GF-D8 (cell line): Measurements from ENCODE around the gene GJA1.
"Not testable (repeated sequence)": the region's sequence is repeated elsewhere in the genome, so short reads cannot be mapped to it uniquely, and the experiment has no call there.

ENCODE experiments used
- DNase-seq: peaks from one replicate; lab custom pipeline; 2025; lab: John Stamatoyannopoulos, UW

Gene GJA1

DNA sequence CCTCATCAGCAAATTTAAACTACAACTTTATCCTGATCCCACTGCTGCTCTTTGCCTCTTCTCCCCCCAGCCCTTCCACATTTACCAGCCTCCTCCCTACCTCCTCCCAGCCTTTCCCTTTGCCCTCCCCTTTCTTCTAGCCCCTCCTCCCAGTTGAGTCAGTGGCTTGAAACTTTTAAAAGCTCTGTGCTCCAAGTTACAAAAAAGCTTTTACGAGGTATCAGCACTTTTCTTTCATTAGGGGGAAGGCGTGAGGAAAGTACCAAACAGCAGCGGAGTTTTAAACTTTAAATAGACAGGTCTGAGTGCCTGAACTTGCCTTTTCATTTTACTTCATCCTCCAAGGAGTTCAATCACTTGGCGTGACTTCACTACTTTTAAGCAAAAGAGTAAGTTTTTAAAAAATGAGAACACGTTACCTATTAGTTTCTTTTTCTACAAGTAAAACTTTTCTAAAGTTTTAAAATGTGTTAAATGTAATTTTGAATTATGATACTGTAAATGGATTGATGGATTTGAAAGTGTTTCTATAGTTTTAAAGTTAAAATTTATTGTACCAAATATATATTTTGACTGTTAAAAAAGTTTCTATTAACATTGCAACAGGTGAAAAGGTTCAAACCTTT is at the start of gene GJA1:
Gene GJA1 (plus strand): TSS at position 203 of the 626 bp plus-strand sequence. CDS start 11,202 bp downstream, outside the sequence.
- DNase-seq = no peak

DNA sequence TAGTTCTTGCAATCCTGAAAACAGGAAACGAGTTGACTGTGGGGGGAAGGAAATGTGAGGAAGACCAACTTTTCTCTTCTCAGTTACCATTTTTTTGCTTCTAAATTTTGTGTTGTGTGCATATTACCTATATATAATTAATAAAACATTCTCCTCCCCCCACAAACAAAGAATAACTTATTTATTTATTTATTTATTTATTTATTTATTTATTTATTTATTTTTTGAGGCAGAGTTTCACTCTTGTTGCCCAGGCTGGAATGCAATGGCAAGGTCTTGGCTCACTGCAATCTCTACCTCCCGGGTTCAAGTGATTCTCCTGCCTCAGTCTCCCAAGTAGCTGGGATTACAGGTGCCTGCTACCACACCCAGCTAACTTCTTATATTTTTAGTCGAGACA is 48.9 kb upstream of the GJA1 start:
- not testable (repeated sequence) for DNase-seq

DNA sequence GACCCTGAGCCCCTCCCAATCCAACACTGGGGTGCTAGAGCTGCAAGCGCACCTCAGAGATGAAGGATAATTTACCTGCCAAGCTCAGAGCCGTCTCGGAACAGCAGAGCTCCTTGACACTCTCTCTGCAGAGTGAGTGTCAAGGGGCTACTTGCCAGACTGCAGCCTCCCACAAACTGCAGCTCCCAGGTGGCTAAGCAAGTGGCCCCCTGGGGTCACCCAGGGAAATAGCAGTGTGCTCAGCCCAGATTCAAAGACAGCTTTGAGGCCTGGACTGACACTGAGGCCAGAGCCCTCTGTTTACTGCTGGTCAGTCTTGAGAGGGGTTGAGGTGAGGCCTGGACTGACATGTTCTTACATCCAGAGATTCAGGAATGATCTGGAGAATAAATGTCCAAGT is 46.0 kb upstream of the GJA1 start:
- no peak for DNase-seq

DNA sequence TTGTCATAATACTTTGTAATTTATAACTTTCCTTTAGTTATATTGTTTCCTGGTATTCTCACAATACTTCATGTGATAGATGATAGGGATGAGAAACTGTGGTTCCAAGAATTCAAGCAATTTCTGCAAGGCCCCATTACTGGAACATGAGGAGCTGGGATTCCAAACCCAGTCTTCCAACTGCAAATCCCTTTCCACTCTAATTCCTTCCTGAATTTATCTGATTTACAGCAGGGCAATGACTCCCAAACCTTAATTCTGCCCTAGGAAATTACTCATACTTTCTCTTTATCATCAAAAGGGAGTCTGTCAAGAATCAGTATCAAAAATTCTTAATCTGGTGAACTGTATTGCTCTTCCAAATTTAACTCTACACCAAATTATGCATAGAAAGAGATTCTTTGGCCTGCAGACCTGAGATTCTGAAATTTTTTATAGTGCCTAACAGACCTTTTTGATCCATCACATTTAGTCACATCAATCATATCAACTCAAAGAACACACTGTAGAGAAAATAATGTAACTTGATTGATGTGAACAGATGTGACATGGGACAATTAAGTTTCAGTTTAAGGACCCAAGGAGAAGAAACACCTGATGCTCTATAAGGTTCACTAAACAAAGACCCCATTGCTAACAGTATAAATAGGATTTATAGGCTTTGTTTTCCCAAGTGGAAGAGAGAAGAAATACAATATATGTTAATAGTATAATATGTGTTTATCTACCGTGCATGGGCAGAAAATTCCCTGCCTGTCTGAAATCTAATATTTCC is 41.5 kb upstream of the GJA1 start:
- no peak for DNase-seq

DNA sequence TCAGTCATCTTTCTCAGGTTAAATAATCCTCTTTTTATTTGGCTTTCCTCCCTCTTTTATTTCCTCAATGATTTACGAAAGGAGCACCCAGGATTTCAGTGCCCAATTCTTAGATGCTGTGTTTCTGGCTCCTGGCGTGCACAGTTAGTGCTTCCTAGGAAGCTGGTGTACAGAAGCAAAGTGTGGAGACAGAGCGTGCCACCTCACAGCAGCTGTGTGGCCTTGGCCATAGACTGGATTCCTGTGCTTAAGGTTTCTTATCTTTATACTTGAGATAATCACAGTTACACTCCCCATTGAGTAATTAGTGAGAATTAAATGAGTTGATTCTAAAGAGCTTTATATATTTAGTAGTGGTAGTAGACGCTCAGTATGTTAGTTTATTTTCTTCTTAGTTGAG is 39.7 kb upstream of the GJA1 start:
- DNase-seq = no peak

DNA sequence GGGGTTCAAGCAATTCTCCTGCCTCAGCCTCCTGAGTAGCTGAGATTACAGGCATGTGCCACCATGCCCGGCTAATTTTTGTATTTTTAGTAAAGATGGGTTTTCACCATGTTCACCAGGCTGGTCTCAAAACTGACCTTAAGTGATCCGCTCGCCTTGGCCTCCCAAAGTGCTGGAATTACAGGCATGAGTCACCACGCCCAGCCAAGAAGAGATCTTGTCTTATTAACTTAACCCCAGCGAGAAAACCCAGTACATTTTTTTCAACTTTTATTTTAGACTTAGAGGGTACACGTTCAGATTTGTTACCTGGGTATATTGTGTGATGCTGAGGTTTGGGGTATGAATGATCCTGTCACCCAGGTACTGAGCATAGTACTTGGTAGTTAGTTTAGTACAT is 38.3 kb upstream of the GJA1 start:
- DNase-seq = not testable (repeated sequence)

DNA sequence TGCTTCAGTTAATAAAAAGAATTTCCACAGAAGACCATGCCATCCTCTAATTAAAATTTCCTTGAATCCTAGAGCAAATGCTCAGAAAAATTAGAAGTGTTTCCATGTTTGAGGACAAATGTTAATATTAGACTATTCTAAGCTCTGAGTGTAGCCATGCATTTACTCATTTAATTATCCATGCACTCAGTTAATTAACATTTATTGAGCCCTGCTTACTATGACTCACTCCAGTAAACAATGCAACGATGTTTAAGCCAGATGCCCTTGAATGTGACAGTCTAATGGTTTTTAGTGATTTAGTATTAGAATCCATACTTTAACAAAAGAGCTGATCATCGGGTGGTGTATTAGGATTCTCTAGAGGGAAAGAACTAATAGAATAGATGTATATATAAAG is 37.3 kb upstream of the GJA1 start:
- DNase-seq = no peak

DNA sequence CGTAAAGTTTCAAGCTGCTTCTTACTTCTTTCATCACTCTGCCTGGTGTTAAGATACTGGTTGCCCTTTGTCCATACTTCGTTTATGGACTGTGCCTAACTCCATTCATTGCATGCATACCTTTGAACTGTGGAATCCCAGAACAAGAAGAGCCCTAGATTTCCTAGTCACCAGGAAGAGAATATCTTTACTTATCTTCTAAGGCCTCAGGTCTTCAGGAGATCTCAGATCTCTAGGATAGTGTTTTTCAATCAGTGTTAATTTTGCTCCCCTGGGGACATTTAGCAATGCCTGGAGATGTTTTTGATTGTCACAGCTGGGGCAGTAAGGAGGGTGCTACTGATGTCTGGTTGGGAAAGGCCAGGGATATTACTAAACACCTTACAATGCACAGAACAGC is 35.5 kb upstream of the GJA1 start:
- DNase-seq = no peak

DNA sequence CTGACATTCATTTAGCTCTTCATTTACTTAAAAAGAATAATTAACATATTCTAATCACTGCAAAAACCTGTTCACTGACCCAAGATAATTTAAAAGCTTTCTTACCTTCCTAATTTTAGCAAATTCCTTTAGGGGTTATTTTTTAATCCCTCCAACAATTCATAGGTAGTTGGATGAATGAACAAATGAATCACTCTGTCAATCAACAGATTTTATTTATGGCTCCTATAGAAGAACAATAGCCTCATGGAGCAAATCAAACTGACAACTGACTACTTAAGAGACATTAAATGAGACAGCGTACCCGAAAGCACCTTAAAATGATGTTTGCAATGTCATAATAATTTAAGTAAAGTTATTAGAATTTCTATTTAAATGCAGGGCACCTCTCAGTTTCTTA is 31.5 kb upstream of the GJA1 start:
- DNase-seq = no peak

DNA sequence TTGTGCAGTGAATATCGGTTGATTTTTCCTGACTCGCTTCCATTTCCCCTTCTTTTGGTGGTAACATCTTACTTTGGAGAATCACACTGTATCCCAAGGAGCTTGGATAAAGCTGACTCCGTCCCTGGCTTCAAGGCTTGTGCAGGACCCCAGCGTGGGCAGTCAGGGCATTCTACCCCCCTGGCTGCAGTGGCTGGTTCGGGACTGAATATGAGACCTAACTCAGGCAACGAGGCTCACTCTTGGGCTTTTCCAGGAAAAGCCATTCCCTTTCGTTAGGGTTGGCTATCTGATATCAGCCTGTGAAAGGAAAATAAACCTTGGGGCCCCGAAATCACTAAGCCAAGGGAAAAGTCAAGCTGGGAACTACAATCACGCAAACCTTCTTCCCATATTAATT is 30.1 kb upstream of the GJA1 start:
- no peak for DNase-seq

DNA sequence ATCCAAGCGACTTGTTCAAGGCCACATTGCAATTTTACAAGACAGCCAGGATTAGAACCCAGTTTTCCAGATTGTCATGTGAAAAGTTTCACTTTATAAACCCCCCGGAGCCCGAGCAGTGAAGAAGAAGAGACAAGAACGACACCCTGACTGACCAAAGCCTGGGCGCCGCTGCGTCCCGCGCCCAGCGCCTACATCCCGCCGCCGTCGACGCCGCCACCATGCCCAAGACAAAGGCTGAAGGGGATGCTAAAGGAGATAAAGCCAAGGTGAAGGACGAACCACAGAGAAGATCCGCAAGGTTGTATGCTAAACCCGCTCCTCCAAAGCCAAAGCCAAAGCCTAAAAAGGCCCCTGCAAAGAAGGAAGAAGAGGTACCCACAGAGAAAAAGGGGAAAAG is 27.1 kb upstream of the GJA1 start:
- DNase-seq = no peak

DNA sequence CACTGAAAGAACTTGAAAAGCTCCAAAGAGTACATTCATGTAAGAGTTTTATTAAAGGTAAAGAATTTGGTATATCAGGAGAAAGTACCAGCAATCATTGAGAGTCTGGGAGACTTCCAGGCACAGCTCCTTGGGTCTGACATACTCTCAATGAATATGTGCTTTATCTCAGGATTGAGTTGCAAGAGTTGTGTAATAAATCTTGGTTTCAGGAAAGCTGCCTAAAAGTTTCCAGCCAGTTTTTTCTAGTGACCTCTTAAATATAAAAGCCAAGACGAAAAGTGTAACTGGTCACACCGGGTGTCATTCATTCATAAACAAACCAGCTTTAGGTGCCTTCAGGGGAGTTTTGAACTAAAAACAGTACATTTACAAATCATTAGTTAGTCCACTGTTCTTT is 21.6 kb upstream of the GJA1 start:
- DNase-seq = no peak

DNA sequence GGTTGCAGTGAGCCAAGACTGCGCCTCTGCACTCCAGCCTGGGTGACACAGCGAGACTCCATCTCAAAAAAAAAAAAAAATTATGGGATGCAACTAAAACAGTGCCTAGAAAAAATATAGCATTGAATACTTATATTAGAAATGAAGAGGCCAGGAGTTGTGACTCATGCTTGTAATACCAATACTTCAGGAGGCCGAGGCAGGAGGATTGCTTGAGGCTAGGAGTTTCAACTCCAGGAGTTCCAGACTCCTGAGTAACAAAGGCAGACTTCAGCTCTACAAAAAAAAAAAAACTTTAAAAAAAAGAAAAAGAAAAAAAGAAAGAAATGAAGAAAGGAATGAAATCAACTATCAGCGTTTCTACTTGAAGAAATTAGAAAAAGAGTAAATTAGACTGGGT is 17.1 kb upstream of the GJA1 start:
- no peak for DNase-seq

DNA sequence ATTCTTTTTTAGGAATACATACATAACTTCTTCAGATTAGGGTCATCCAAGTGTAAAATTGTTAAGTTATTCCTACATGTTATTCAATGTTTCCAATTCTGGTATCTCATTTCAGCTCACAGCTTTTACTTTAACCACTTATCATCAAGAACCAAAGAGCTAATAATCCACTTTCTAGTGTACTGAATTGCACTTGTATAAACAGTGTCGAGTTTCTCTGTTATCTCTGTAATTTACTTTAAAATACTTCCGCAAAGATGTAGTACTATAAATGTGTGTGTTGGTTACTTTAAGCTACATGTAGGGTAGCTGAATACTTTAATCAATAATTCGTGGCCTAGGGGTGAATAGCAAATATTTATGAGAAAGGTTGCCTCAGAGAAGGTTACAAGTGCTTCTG is 8.8 kb upstream of the GJA1 start:
- DNase-seq = no peak

DNA sequence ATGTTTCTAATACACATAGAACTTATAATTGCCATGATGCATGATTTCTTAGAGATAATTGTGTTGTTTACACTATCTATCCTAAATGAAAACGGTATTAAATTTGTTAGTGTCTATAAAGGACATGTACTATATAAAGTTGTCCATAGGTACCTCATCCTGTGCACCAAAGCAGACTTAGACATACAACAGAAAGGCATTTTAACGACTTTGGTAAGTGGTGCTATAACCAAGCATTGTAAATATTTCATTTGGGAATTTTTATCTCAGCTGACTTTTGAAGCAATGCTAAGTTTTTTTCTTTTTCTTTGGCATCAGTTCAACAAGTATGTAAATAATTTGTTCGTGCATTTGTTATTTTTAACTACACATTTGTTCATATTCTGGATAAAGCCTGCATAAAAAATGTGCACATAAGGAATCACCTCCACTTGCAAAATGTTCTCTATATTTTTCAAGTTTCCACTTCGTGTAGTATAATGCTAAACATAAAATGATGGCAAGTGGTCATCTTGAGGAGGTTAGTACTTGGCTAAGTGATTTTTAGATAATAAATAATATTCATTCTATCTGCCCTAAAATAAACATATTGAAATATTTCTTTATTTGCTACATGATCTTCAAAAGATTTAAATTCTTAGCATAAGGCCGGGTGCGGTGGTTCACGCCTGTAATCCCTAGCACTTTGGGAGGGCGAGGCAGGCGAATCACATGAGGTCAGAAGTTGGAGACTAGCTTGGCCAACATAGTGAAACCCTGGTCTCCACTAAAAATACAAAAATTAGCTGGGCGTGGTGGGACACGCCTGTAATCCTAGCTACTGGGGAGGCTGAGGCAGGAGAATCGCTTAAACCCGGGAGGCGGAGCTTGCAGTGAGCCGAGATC is 6.3 kb upstream of the GJA1 start:
- no peak for DNase-seq

DNA sequence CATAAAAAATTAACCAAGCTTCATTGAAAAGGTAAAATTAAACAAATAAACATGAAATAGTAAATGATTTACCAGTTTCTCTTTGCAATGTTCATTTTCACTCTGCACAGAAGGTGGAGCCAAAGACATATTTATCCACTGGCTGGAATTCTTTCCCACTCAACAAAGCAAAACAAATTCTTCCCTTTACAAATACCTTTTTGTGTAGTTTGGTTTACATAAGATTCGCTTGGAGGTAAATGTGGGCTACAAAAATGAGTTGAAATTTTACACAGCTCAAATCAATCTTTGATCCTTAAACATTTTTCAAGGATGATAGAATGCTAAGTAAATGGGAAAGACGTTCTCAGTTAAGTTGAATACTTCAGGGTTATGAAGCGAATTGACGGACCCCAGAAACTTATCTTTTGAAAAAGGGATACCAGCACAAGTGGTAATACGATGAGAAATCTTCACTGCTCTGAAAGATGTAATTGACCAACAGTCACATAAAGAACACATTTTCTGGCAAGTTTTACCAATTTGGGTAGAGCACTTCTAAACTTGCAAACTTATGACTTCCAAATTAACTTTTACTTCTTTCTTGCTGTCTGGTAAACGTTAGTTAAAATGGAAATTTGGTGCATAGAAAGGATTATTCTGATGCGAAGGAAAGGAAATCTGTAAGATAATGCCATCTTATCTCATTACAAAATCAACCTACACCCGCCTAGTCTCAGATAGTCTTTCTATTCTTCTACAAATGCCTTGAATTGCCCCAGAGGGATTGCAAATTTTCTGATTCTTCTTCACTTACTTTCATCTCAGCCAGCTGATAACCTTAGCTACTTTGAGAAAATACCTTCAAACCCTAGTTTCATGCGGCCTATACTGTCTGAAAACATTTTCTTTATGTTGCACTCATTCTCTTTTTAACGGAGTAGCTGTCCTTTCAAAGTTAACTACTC is 4.7 kb upstream of the GJA1 start:
- DNase-seq = no peak

DNA sequence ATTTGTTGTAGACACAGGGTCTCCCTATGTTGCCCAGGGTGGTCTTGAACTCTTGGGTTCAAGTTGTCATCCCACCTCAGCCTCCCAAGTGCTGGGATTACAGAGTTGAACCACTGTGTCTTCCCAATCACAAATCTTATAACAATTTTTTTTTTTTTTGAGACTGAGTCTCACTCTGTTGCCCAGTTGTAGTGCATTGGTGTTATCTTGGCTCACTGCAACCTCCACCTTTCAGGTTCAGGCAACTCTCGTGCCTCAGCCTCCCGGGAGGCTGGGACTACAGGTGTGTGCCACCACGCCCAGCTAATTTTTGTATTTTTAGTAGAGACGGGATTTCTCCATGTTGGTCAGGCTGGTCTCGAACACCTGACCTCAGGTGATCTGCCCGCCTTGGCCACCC is 3.7 kb upstream of the GJA1 start:
- not testable (repeated sequence) for DNase-seq

DNA sequence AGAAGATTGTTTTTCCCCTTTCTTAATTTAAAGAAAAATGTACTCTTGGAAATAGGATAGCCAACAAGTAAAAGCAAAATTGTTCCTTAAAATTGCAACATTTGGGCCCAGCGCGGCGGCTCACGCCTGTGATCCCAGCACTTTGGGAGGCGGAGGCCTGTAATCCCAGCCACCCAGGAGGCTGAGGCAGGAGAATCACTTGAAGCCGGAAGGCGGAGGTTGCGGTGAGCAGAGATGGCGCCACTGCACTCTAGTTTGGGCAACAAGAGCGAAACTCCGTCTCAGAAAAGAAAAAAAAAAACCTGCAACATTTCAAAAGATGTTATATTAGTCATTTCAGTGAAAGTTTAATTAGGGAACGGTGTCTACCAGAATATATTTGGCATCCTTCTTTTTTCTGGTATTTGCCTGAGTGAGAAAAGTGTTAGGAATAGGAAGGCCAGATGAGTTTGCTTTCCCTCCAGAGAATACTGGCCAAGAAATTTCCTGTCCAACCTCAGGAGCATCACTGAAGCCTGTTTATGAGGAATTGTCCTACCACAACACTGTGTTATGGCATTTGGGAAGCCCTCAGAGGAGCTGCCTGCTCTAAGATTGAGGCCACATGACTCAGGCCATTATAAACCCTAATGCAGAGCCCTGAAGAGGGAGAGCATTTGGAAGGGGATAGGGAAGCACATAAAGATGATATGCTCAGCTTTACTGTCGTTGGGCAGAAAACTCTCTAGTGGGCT is 1.2 kb upstream of the GJA1 start:
- no peak for DNase-seq

DNA sequence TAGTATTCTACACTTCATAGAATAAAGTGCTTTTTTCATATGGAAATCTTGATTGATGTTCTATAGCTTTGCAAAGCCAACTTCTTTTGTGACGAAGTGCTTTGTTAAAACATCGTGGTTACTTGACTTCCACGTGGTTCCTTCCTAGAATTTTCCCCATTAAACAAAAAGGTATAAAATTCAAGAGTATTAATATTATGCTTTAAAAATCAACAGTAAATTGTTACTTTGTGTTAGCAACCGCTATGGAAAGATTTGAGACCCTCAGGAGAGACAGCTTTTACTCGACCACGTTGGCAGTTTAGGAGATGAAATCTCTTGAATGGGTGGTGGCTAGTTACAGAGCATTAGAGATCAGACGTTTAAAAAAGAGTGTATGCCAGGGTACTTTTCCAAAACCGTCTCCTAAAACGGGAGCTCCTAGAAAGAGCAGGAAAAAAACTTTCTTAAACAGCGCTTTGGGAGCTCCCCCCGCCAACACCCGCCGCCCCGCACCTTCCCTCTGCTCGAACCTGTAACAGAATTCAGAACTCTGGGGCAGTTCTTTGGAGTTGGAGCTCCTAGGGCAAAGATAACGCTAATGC is 920 bp downstream of the GJA1 start:
- DNase-seq = no peak

DNA sequence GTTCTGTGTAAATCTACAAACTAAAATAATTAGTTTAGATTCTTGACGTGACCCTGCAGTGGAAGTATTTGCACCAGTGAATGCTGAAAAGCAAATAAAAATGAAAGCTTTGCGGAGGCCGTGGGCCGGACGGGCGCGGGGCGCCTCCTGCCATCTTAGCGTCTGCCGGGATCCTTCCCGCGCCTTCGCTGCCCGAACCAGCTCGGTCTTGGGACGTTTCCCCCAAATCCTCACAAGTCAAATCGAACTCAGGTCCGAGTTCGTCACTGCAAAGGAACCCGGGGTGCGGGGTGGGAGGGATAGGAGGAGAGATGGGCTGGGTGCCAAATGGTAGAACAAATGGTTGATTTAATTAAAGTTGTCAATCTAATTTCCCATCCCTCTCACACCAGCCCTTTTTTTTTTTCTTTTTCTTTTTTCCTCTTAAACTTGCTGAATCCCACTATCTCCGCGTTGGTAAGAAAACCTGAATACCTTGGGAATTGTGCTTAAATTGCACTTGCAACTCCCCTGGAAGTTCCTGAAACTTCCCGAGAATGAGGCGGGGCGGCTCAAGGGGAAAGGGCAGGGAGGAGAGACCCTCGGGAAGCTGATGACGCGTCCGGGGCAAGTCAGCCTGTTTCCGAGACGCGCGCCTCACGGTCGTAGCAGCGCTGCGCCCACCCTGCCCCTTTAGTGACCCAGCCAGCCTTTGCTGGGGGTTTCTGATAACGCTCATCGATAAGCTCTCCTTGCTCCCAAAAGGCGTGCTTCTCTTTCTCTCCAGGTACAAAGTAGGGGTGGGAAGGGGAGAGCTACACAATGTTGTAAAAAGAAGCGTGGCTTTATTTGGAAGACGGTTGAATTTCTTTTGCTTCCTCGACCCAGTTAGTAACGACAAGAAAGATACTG is 1.8 kb downstream of the GJA1 start:
- DNase-seq = no peak
